HEK293 (cell line): ENCODE measurements around the gene ZW10.

ENCODE experiments used
- CTCF ChIA-PET: fragments of 350-600 bp; formaldehyde crosslinking; extraction: SDS; loops from one replicate; lab custom pipeline; 2021; ENCODE audit warnings: antibody characterized with exemption; lab: Yijun Ruan, JAX
- POLR2A ChIA-PET: fragments of 300-600 bp; formaldehyde crosslinking; extraction: SDS; loops from one replicate; lab custom pipeline; 2020; ENCODE audit warnings: antibody characterized with exemption, inconsistent platforms; lab: Yijun Ruan, JAX
- H3K27ac ChIP-seq: fragments of 200-500 bp; sonication (Bioruptor generic); 2 replicates; pipeline ENCODE4 v1.5.1; 2014; ENCODE audit warnings: low read depth, low read length, control low read depth, inconsistent platforms; ENCODE audit errors: extremely low read depth
- H3K36me3 ChIP-seq, 2 experiments: fragments of 200-500 bp in 1 of 2; sonication (Bioruptor generic) in 1 of 2; 1 replicate in 1 of 2; 2 replicates in 1 of 2; pipeline ENCODE4 v1.5.1; 2014 to 2017; ENCODE audit warnings: inconsistent platforms in 2 of 2, low read length in 2 of 2; ENCODE audit not compliant: control insufficient read depth in 2 of 2, insufficient read depth in 1 of 2
- H3K4me1 ChIP-seq: fragments of 200-500 bp; sonication (Bioruptor generic); 2 replicates; pipeline ENCODE4 v1.5.1; 2014; ENCODE audit warnings: mild to moderate bottlenecking, low read length, inconsistent platforms; ENCODE audit not compliant: control insufficient read depth, insufficient read depth
- H3K4me3 ChIP-seq: 2 replicates; pipeline ENCODE4 v1.5.1; 2011; ENCODE audit warnings: low read depth, mild to moderate bottlenecking, control low read depth, low read length, moderate library complexity
- H3K9me3 ChIP-seq: fragments of 200-500 bp; sonication (Bioruptor generic); 2 replicates; pipeline ENCODE4 v1.5.1; 2014; ENCODE audit warnings: low read depth, low read length, inconsistent platforms; ENCODE audit not compliant: control insufficient read depth, insufficient read depth
- IKZF3 ChIP-seq: fragments of 450-650 bp; IDR thresholded peaks from 2 replicates; pipeline ENCODE4 v1.5.0; 2018; ENCODE audit warnings: missing biosample characterization, mild to moderate bottlenecking, missing genetic modification characterization, moderate library complexity
- KLF8 ChIP-seq: fragments of 450-650 bp; formaldehyde crosslinking; IDR thresholded peaks from 2 replicates; pipeline ENCODE4 v1.5.1; 2016; ENCODE audit warnings: missing biosample characterization, missing genetic modification characterization
- MEIS1 ChIP-seq: sonication (generic); formaldehyde crosslinking; IDR thresholded peaks from 2 replicates; pipeline ENCODE4 v1.8.1; 2022; ENCODE audit warnings: missing genetic modification reagents, mild to moderate bottlenecking, borderline replicate concordance
- OVOL3 ChIP-seq: fragments of 450-650 bp; formaldehyde crosslinking; IDR thresholded peaks from 2 replicates; pipeline ENCODE4 v1.5.1; 2016; ENCODE audit warnings: missing biosample characterization, missing genetic modification characterization
- PRDM1 ChIP-seq: fragments of 450-650 bp; formaldehyde crosslinking; IDR thresholded peaks from 2 replicates; pipeline ENCODE4; 2016; ENCODE audit warnings: missing biosample characterization, missing genetic modification characterization
- ZBTB26 ChIP-seq: fragments of 450-650 bp; formaldehyde crosslinking; optimal IDR thresholded peaks from 2 replicates; pipeline ENCODE3; 2016; ENCODE audit warnings: missing biosample characterization, mild to moderate bottlenecking, missing genetic modification characterization
- ZBTB49 ChIP-seq: fragments of 450-650 bp; formaldehyde crosslinking; IDR thresholded peaks from 2 replicates; pipeline ENCODE4 v1.5.1; 2016; ENCODE audit warnings: missing biosample characterization, missing genetic modification characterization, low read depth
- ZIC2 ChIP-seq: fragments of 450-650 bp; formaldehyde crosslinking; IDR thresholded peaks from 2 replicates; pipeline ENCODE4 v1.5.1; 2016; ENCODE audit warnings: missing biosample characterization, missing genetic modification characterization
- ZNF138 ChIP-seq: fragments of 450-650 bp; formaldehyde crosslinking; IDR thresholded peaks from 2 replicates; pipeline ENCODE4 v1.5.1; 2016; ENCODE audit warnings: missing biosample characterization, missing genetic modification characterization, borderline replicate concordance
- ZNF184 ChIP-seq: fragments of 450-650 bp; IDR thresholded peaks from 2 replicates; pipeline ENCODE4 v1.5.1; 2018; ENCODE audit warnings: missing biosample characterization, mild to moderate bottlenecking, missing genetic modification characterization
- ZNF221 ChIP-seq: fragments of 450-650 bp; formaldehyde crosslinking; IDR thresholded peaks from 2 replicates; pipeline ENCODE4 v1.5.1; 2017; ENCODE audit warnings: missing biosample characterization, missing genetic modification characterization, borderline replicate concordance
- ZNF266 ChIP-seq: fragments of 450-650 bp; formaldehyde crosslinking; IDR thresholded peaks from 2 replicates; pipeline ENCODE4 v1.5.1; 2016; ENCODE audit warnings: missing biosample characterization, missing genetic modification characterization, low read depth
- ZNF274 ChIP-seq, 2 experiments: fragments of 200-500 bp in 1 of 2; fragments of 450-650 bp in 1 of 2; sonication (Bioruptor generic) in 1 of 2; formaldehyde crosslinking in 1 of 2; IDR thresholded peaks; 2 replicates each; pipeline versions ENCODE4 v1.5.1 to v1.6.1; 2014 to 2016; ENCODE audit warnings: borderline replicate concordance in 1 of 2, inconsistent platforms in 1 of 2, low read length in 1 of 2, missing biosample characterization in 1 of 2, missing genetic modification characterization in 1 of 2
- ZNF350 ChIP-seq: fragments of 450-650 bp; formaldehyde crosslinking; IDR thresholded peaks from 2 replicates; pipeline ENCODE4 v1.5.0; 2017; ENCODE audit warnings: missing biosample characterization, mild to moderate bottlenecking, missing genetic modification characterization
- ZNF366 ChIP-seq: fragments of 450-650 bp; formaldehyde crosslinking; conservative IDR thresholded peaks from 2 replicates; pipeline ENCODE4 v1.5.1; 2016; ENCODE audit warnings: missing biosample characterization, missing genetic modification characterization
- ZNF391 ChIP-seq: fragments of 450-650 bp; formaldehyde crosslinking; IDR thresholded peaks from 2 replicates; pipeline ENCODE4 v1.5.1; 2016; ENCODE audit warnings: low read depth, missing biosample characterization, missing genetic modification characterization, borderline replicate concordance
- ZNF416 ChIP-seq: fragments of 450-650 bp; formaldehyde crosslinking; IDR thresholded peaks from 2 replicates; pipeline ENCODE4 v1.5.1; 2016; ENCODE audit warnings: missing biosample characterization, missing genetic modification characterization
- ZNF585B ChIP-seq: fragments of 450-650 bp; formaldehyde crosslinking; IDR thresholded peaks from 2 replicates; pipeline ENCODE4 v1.5.1; 2016; ENCODE audit warnings: missing biosample characterization, missing genetic modification characterization
- ZNF600 ChIP-seq: fragments of 450-650 bp; formaldehyde crosslinking; IDR thresholded peaks from 2 replicates; pipeline ENCODE4 v1.5.1; 2016; ENCODE audit warnings: missing biosample characterization, missing genetic modification characterization
- ZNF654 ChIP-seq: fragments of 450-650 bp; formaldehyde crosslinking; IDR thresholded peaks from 2 replicates; pipeline ENCODE4 v1.5.1; 2016; ENCODE audit warnings: low read depth, missing biosample characterization, missing genetic modification characterization
- ZNF704 ChIP-seq: fragments of 450-650 bp; formaldehyde crosslinking; IDR thresholded peaks from 2 replicates; pipeline ENCODE4 v1.5.1; 2016; ENCODE audit warnings: missing biosample characterization, missing genetic modification characterization
- ZNF792 ChIP-seq: fragments of 450-650 bp; formaldehyde crosslinking; IDR thresholded peaks from 2 replicates; pipeline ENCODE4 v1.5.1; 2016; ENCODE audit warnings: missing biosample characterization, missing genetic modification characterization
- ZNF837 ChIP-seq: fragments of 450-650 bp; formaldehyde crosslinking; IDR thresholded peaks from 2 replicates; pipeline ENCODE4 v1.5.1; 2016; ENCODE audit warnings: missing biosample characterization, missing genetic modification characterization
- ZSCAN30 ChIP-seq: fragments of 450-650 bp; IDR thresholded peaks from 2 replicates; pipeline ENCODE4 v1.5.1; 2018; ENCODE audit warnings: missing biosample characterization, mild to moderate bottlenecking, missing genetic modification characterization, moderate library complexity

The ZW10 gene

GRCh38 chr11:113694390-113694789 is 79.1 kb downstream of the ZW10 start:
- H3K4me1 ChIP-seq: no peaks in the 10 kb centered on the region
- H3K27ac ChIP-seq: no peak overlapping the region
- no peak overlapping the region for H3K4me3 ChIP-seq
- ChIA-PET CTCF (no interaction called here), POLR2A (no interaction called here)
- TF ChIP-seq KLF8 (tag by site-specific recombination) (no peak), ZNF837 (no peak), ZBTB26 (tag by site-specific recombination) (no peak), PRDM1 (tag by site-specific recombination) (no peak), ZNF654 (tag by site-specific recombination) (no peak), ZBTB49 (tag by site-specific recombination) (no peak), OVOL3 (tag by site-specific recombination) (no peak), ZSCAN30 (tag by site-specific recombination) (no peak), ZNF350 (no peak), ZNF274 (IDR thresholded peaks at IDR 0.05; ENCODE audit: low read length) (no peak), ZNF274 (tag by site-specific recombination; IDR thresholded peaks at IDR 0.05; ENCODE audit: borderline replicate concordance) (no peak), ZNF391 (tag by site-specific recombination) (no peak), IKZF3 (no peak), MEIS1 (no peak), ZNF416 (tag by site-specific recombination) (no peak), ZNF266 (no peak), ZNF585B (tag by site-specific recombination) (no peak), ZNF704 (tag by site-specific recombination) (no peak)
- no peaks in the 10 kb centered on the region for H3K9me3 ChIP-seq
- H3K36me3 ChIP-seq: no peaks in the 10 kb centered on the region

GRCh38 chr11:113693030-113693429 is 80.5 kb downstream of the ZW10 start:
- TF ChIP-seq ZNF221 (no peak), ZBTB26 (tag by site-specific recombination) (no peak), ZNF600 (no peak), ZNF138 (tag by site-specific recombination) (no peak), ZNF184 (tag by site-specific recombination) (no peak), ZNF792 (tag by site-specific recombination) (no peak), ZNF366 (no peak), ZNF274 (IDR thresholded peaks at IDR 0.05; ENCODE audit: low read length) (no peak), ZNF274 (tag by site-specific recombination; IDR thresholded peaks at IDR 0.05; ENCODE audit: borderline replicate concordance) (no peak), ZIC2 (tag by site-specific recombination) (no peak)
- CTCF ChIA-PET: no interaction called here

More at GRCh38 chr11:113693030-113693429, 80.5 kb downstream of the ZW10 start:
- Histone ChIP-seq H3K4me1 (no peaks in the 10 kb centered on the region), H3K27ac (no peak overlapping the region), H3K4me3 (no peak overlapping the region), H3K36me3 (no peaks in the 10 kb centered on the region), H3K9me3 (no peaks in the 10 kb centered on the region)
- POLR2A ChIA-PET: no interaction called here
